HEK293 (cell line): ENCODE measurements around the gene BOK.

ENCODE experiments used
- CTCF ChIP-seq: fragments of 450-650 bp; formaldehyde crosslinking; IDR thresholded peaks from 2 replicates; pipeline ENCODE4 v1.5.1; 2016; ENCODE audit warnings: missing biosample characterization, missing genetic modification characterization
- SP2 ChIP-seq: fragments of 450-650 bp; formaldehyde crosslinking; IDR thresholded peaks from 2 replicates; pipeline ENCODE4 v1.5.1; 2016; ENCODE audit warnings: missing biosample characterization, missing genetic modification characterization
- ZBTB8A ChIP-seq: fragments of 450-650 bp; formaldehyde crosslinking; IDR thresholded peaks from 2 replicates; pipeline ENCODE4 v1.5.1; 2016; ENCODE audit warnings: missing biosample characterization, missing genetic modification characterization
- ZNF561 ChIP-seq: fragments of 450-650 bp; IDR thresholded peaks from 2 replicates; pipeline ENCODE4 v1.5.1; 2018; ENCODE audit warnings: missing biosample characterization, missing genetic modification characterization, borderline replicate concordance
- ZSCAN18 ChIP-seq: fragments of 450-650 bp; formaldehyde crosslinking; IDR thresholded peaks from 2 replicates; pipeline ENCODE4 v1.5.1; 2016; ENCODE audit warnings: missing biosample characterization, missing genetic modification characterization

GRCh38 chr2:241608881-241609280 is 50.3 kb downstream of the BOK start:
- TF ChIP-seq CTCF (tag by site-specific recombination): no peak
- TF ChIP-seq ZBTB8A: no peak
- no peak for TF ChIP-seq SP2
- TF ChIP-seq ZSCAN18 (tag by site-specific recombination): no peak
- no peak for TF ChIP-seq ZNF561
